Stimulated activated naive CD8-positive, alpha-beta T cell treated with anti-CD3 and anti-CD28 coated beads, Interleukin-15, Interleukin-2, amounts not matched to agents 100 ng/mL and 50 ng/mL, for 24 hours (primary cell): ENCODE measurements around the gene SMIM29.
"Not testable (repeated sequence)": the region's sequence is repeated elsewhere in the genome, so short reads cannot be mapped to it uniquely, and the experiment has no call there.

ENCODE experiments used
- H3K27ac Mint-ChIP-seq: one replicate; pipeline ENCODE4 v1.8.0; 2021; ENCODE audit warnings: mild to moderate bottlenecking, mixed read lengths
- H3K27me3 Mint-ChIP-seq: one replicate; pipeline ENCODE4 v1.8.0; 2021; ENCODE audit warnings: mixed read lengths
- H3K36me3 Mint-ChIP-seq: one replicate; pipeline ENCODE4 v1.8.0; 2021; ENCODE audit warnings: low read depth, mixed read lengths
- H3K4me1 Mint-ChIP-seq: one replicate; pipeline ENCODE4 v1.8.0; 2021; ENCODE audit warnings: low read depth, mixed read lengths
- H3K4me3 Mint-ChIP-seq: one replicate; pipeline ENCODE4 v1.8.0; 2021; ENCODE audit warnings: mild to moderate bottlenecking, mixed read lengths
- H3K9me3 Mint-ChIP-seq: one replicate; pipeline ENCODE4 v1.8.0; 2021; ENCODE audit warnings: mixed read lengths

Gene SMIM29

DNA sequence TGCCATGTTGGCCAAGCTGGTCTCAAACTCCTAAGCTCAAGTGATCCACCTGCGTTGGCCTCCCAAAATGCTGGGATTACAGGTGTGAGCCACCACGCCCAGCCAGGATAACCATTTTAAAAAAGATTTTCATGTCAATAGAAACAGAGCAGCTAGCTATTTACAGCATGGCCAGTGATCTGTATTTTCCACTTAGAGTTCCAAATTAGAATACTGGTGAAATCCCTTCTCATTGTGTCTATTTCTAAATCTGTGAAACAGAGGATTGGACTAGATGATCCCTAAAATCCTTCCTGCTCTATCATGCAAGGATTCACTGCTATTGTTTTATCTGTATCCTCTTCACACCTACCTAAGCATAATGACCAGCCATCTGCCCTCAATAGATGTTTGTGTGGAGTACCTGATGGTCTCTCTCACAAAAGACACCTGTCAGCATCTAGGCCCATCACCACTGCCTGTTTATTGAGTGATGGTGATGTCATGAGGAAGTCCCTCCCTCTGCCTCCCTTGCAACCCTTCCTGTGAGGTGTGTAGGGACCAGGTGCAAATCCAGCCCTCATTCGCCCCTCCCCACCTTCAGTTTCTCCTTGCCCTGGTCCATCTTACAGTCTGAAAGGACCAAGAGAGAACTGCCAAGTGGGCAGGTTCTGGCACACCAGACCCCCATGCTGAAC lies 26.5 kb upstream of the SMIM29 start:
- H3K36me3 Mint-ChIP-seq = peaks cover 15% of the 10 kb centered on the region
- H3K9me3 Mint-ChIP-seq = no peaks in the 10 kb centered on the region
- no peak overlapping the region for H3K4me3 Mint-ChIP-seq
- H3K27me3 Mint-ChIP-seq = no peaks in the 10 kb centered on the region
- no peak overlapping the region for H3K27ac Mint-ChIP-seq
- H3K4me1 Mint-ChIP-seq = peaks cover 18% of the 10 kb centered on the region

DNA sequence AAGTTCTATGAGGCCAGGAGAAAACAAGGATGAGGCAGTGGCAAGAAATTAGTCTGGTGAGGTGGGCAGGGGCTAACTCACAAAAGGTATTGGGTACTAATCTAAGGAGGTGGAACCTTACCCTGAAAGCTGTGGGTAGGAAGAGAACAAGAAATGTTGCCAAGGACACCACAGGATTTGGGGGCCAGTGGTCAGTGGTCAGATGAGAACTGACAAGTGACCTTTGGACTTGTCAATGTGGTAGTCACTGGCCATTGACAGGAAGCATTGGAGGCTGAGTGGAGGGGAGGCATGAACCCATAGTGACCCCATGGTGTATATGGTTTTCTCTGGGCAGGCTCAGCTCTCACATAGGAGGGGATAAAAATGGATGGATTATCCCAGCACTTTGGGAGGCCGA lies 25.3 kb upstream of the SMIM29 start:
- no peaks in the 10 kb centered on the region for H3K27me3 Mint-ChIP-seq
- peaks cover 5% of the 10 kb centered on the region for H3K36me3 Mint-ChIP-seq
- H3K4me3 Mint-ChIP-seq = no peak overlapping the region
- no peaks in the 10 kb centered on the region for H3K9me3 Mint-ChIP-seq
- H3K4me1 Mint-ChIP-seq = peaks cover 23% of the 10 kb centered on the region
- H3K27ac Mint-ChIP-seq = no peak overlapping the region

DNA sequence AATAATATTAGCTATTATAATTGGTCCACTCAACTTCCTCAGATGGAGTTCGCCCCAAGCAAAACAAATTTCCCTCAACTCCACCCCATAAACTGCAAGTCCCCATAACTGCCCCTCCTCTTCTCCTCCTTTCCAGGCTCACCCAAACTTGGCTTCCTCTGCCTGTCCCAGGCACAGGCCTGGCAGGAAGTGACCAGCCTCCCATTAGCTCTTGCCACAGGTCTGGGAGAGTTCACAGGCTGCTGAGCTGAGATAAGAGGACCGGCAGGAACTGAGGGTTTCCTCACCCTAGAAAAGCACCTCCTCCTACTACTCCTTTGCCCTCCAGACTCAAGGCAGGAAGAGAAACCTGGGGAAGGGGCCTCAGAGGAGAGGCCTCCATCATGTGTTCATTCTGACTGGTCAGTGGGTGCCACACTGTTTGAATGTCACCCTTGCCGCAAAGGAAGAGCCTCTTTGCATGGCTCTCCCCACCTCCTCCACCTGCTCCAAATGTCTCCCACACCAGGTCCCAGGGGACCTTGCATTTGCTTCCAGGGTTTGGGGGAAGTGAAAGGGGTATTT lies 24.5 kb upstream of the SMIM29 start:
- Mint-ChIP-seq H3K36me3 (no peaks in the 10 kb centered on the region), H3K4me3 (no peak overlapping the region), H3K9me3 (no peaks in the 10 kb centered on the region)

DNA sequence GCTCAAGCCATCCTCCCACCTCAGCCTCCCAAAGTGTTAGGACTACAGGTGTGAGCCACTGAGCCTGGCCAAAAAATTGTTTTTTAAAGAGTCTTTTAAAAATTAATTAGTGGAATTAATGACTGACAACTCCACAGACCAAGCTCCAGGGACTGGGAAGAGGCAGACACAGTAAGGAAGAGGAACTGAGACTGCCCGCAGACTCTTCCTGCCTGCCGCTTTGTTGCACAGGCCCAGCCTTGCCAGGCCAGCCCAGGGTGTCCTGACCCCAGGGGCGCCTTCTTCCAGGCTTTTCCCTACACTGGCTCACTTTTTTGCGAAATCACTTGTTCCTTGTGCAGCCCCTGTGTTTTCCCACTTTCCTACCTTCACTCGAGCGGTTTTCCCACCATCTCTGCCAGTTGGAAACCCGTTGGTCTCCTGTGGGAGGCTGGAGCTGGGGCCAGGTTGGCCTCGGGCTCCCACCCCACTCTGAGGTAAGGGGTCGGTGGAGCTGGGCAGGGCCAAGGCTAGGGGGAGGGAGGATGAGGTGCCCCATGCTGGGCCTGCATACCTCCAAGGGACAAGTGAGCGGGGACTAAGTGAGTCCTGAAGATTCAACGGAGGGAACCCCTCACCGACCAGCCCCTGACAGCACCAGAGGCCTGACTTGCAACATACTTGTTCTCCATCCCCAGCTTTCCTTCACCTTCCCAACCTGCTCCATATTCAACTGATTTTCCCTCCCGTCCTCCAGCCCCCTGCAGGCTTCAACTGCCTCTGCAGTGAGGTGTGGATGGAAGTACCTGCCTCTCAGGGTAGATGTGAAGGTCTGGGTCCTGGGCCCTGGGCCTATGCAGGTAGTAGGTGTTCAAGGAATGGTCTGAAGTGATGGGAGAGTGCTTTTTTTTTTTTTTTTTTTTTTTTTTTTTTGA lies 23.5 kb upstream of the SMIM29 start:
- Mint-ChIP-seq H3K27ac (no peak overlapping the region), H3K36me3 (no peaks in the 10 kb centered on the region), H3K27me3 (no peaks in the 10 kb centered on the region), H3K4me3 (no peak overlapping the region), H3K9me3 (no peaks in the 10 kb centered on the region), H3K4me1 (peaks cover 23% of the 10 kb centered on the region)

More for the DNA sequence above, 24.5 kb upstream of the SMIM29 start:
- no peaks in the 10 kb centered on the region for H3K27me3 Mint-ChIP-seq
- H3K4me1 Mint-ChIP-seq = peaks cover 23% of the 10 kb centered on the region
- H3K27ac Mint-ChIP-seq = no peak overlapping the region

DNA sequence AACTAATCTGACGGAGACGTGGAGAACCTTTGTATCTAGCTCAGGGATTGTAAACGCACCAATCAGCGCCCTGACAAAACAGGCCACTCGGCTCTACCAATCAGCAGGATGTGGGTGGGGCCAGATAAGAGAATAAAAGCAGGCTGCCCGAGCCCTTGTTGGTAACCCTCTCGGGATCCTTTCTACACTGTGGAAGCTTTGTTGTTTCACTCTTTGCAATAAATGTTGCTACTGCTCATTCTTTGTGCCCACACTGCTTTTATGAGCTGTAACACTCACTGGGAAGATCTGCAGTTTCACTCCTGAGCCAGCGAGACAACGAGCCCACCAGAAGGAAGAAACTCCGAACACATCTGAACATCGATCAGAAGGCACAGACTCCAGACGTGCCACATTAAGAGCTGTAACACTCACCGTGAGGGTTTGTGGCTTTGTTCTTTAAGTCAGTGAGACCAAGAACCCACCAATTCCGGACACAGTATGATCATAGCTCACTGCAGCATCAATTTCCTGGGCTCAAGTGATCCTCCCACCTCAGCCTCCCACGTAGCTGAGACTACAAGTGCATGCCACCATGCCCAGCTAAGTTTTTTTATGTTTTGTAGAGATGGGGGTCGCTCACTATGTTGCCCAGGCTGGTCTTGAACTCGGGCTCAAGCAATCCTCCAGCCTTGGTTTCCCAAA lies 21.0 kb upstream of the SMIM29 start:
- H3K27me3 Mint-ChIP-seq, H3K4me3 Mint-ChIP-seq, H3K36me3 Mint-ChIP-seq, H3K9me3 Mint-ChIP-seq: not testable (repeated sequence)
- Mint-ChIP-seq H3K4me1 (peaks cover 19% of the 10 kb centered on the region), H3K27ac (peak overlapping the region; percentile 32)

DNA sequence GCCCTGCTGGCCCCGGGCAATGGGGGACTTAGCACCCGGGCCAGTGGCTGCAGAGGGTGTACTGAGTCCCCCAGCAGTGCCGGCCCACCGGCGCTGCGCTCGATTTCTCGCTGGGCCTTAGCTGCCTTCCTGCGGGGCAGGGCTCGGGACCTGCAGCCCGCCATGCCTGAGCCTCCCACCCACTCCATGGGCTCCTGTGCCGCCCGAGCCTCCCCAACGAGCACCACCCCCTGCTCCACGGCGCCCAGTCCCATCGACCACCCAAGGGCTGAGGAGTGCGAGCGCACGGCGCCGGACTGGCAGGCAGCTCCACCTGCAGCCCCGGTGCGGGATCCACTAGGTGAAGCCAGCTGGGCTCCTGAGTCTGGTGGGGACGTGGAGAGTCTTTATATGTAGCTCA lies 20.3 kb upstream of the SMIM29 start:
- not testable (repeated sequence) for H3K4me3 Mint-ChIP-seq, H3K27ac Mint-ChIP-seq, H3K27me3 Mint-ChIP-seq, H3K9me3 Mint-ChIP-seq, H3K36me3 Mint-ChIP-seq
- H3K4me1 Mint-ChIP-seq = peaks cover 19% of the 10 kb centered on the region

DNA sequence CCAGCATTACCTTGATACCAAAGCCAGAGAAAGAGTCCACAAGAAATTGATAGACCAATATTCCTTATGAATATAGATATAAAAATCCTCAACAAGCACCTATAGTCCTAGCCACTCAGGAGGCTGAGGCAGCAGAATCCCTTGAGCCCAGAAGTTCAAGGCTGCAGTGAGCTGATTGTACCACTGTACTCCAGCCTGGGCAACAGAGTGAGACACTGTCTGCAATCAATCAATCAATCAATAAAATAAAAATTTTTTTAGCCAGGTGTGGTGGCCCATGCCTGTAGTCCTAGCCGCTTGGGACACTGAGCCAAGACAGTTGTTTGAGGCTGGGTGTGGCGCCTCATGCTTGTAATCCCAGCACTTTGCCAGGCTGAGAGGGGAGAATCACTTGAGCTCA lies 18.9 kb upstream of the SMIM29 start:
- peaks cover 8% of the 10 kb centered on the region for H3K9me3 Mint-ChIP-seq
- peaks cover 12% of the 10 kb centered on the region for H3K4me1 Mint-ChIP-seq

DNA sequence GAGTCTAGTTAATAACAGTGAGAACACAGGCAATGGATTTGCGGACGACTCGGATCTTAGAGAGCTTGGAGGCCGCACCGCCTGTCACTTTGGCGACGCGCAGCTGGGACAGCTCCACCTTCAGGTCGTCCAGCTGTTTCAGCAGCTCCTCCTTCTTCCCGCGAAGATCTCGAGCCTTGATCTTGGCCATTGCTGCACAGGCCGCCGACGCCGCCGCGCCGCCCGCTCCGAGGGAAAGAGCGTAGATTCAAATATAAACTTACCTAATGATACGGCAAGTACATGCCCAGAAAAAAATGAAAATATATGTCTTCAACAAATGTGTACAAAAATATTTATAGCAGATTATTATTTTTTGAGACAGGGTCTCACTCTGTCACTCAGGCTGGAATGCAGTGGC lies 14.7 kb upstream of the SMIM29 start:
- H3K36me3 Mint-ChIP-seq, H3K27ac Mint-ChIP-seq, H3K4me3 Mint-ChIP-seq: not testable (repeated sequence)

More for the DNA sequence above, 18.9 kb upstream of the SMIM29 start:
- Mint-ChIP-seq H3K4me3 (no peak overlapping the region), H3K27me3 (no peaks in the 10 kb centered on the region), H3K27ac (no peak overlapping the region), H3K36me3 (peaks cover 5% of the 10 kb centered on the region)

DNA sequence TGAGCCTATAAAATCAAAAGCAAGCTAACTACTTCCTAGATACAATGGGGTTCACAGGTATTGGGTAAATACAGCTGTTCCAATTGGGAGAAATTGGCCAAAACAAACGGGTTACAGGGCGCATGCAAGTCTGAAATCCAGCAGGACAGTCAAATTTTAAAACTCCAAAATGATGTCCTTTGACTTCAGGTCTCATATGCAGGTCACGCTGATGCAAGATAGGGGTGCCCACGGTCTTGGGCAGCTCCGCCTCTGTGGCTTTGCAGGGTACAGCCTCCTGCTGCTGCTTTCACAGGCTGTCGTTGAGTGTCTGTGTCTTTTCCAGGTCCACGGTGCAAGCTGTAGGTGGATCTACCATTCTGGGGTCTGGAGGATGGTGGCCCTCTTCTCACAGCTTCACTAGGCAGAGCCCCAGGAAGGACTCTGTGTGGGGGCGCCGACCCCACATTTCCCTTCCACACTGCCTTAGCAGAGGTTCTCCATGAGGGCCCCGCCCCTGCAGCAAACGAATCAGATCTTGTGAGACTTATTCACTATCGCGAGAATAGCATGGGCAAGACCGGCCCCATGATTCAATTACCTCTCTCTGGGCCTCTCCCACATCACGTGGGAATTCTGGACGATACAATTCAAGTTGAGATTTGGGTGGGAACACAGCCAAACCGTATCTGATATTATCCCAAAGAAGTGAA lies 11.9 kb upstream of the SMIM29 start:
- Mint-ChIP-seq H3K27me3 (no peaks in the 10 kb centered on the region), H3K9me3 (peaks cover 9% of the 10 kb centered on the region), H3K36me3 (peaks cover 6% of the 10 kb centered on the region), H3K27ac (no peak overlapping the region), H3K4me1 (peaks cover 3% of the 10 kb centered on the region), H3K4me3 (no peak overlapping the region)

More for the DNA sequence above, 14.7 kb upstream of the SMIM29 start:
- H3K9me3 Mint-ChIP-seq, H3K27me3 Mint-ChIP-seq, H3K4me1 Mint-ChIP-seq: not testable (repeated sequence)

DNA sequence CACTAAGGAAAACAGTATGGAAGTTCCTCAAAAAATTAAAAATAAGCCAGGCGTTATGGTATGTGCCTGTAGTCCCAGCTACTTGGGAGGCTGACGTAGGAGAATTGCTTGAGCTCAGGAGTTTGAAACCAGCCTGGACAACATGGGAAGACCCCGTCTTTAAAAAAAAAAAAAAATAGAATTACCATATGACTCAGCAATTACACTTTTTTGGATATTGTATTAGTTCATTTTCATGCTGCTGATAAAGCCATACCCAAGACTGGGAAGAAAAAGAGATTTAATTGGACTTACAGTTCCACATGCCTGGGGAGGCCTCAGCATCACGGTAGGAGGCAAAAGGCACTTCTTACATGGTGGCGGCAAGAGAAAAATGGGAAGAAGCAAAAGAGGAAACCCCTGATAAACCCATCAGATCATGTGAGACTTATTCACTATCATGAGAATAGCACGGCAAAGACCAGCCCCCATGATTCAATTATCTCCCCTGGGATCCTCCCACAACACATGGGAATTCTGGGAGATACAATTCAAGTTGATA lies 10.8 kb upstream of the SMIM29 start:
- no peak overlapping the region for H3K4me3 Mint-ChIP-seq
- H3K27ac Mint-ChIP-seq = no peak overlapping the region
- peaks cover 9% of the 10 kb centered on the region for H3K9me3 Mint-ChIP-seq
- H3K27me3 Mint-ChIP-seq = no peaks in the 10 kb centered on the region
- peaks cover 6% of the 10 kb centered on the region for H3K36me3 Mint-ChIP-seq
- H3K4me1 Mint-ChIP-seq = no peaks in the 10 kb centered on the region

DNA sequence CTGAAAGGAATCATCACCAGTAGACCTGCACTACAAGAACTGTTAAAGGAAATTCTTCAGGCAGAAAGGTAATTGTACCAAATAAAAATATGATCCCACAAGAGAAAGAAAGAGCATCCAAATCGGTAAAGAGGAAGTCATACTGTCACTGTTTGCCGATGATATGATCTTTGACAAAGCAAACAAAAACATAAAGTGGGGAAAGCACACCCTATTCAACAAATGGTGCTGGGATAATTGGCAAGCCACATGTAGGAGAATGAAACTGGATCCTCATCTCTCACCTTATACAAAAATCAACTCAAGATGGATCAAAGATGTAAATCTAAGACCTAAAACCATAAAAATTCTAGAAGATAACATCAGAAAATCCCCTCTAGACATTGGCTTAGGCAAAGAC lies 3.6 kb upstream of the SMIM29 start:
- H3K27ac Mint-ChIP-seq, H3K9me3 Mint-ChIP-seq, H3K36me3 Mint-ChIP-seq, H3K27me3 Mint-ChIP-seq, H3K4me3 Mint-ChIP-seq: not testable (repeated sequence)
- H3K4me1 Mint-ChIP-seq = peaks cover 21% of the 10 kb centered on the region

DNA sequence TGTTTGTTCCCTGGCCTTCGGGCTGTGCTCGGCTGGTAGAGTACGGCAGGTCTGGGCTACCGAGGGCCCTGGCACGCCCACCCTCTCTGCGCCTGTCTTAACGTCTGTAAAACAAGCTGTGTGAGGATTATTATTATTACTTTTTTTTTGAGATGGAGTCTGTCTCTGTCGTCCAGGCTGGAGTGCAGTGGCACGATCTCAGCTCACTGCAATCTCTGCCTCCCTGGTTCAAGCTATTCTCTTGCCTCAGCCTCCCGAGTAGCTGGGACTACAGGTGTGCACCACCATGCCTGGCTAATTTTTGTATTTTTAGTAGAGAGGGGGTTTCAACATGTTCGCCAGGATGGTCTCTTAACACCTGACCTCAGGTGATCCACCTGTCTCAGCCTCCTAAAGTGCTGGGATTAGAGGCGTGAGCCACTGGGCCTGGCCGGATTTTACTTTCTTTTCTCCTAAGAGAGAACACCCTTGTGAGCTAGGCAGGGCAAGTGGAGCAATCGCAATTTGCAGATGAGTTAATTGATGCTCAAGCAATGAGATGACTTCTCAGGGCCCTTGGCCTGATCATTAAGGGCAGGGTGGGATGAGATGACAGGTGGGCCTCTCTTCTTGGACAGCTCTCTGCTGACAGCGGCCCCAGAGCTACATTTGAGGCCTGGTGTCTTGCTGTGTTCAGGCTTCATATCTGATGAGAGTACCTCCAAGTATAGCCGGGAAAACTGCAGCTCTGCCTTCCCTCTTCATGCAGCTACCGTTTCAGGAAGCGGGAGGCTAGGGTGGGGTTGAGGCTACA lies 859 bp upstream of the SMIM29 start:
- peak overlapping the region; percentile 93 for H3K4me3 Mint-ChIP-seq
- peaks cover 14% of the 10 kb centered on the region for H3K36me3 Mint-ChIP-seq
- peak overlapping the region; percentile 76 for H3K27ac Mint-ChIP-seq
- H3K27me3 Mint-ChIP-seq = no peaks in the 10 kb centered on the region
- H3K4me1 Mint-ChIP-seq = peaks cover 47% of the 10 kb centered on the region
- H3K9me3 Mint-ChIP-seq = no peaks in the 10 kb centered on the region

DNA sequence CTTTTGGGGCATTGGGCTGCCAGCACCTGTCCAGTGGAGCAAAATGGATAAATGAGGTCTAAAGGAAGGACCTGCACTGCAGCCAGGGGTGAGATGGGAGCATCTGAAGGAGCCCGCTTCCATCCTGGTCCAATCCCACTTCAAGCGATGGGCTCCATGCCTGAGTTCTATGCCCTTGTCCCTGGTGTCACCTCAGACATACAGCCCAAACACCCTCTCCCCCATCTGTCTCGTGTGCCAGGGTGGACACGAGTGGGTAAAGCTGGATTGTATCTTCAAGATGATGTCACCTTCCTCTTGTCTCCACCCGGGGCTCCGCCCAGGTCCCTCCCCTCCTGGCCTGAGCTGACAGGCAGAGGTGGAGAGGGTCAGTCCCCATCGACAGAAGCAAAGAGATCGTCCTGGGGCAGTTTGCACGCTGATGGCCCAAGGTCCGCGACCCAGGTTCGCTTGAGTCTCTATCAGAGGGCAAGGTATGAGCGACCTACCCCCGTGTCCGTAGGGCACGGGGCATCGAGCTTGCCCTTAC lies 544 bp downstream of the SMIM29 start:
- H3K36me3 Mint-ChIP-seq = peaks cover 19% of the 10 kb centered on the region
- peak overlapping the region; percentile 93 for H3K4me3 Mint-ChIP-seq
- H3K9me3 Mint-ChIP-seq = no peaks in the 10 kb centered on the region
- H3K4me1 Mint-ChIP-seq = peaks cover 61% of the 10 kb centered on the region
- H3K27ac Mint-ChIP-seq = peak overlapping the region; percentile 90
- H3K27me3 Mint-ChIP-seq = no peaks in the 10 kb centered on the region
